ENCODE measurements around the gene GALNT9. TPM values are rescaled to one million over a fixed set of nuclear protein-coding genes. Genes with fewer than 3 reads are reported as not detected.

GALNT9 gene
- total RNA-seq, 2 donors from 2014 or later, result 0.14 to 1.0 TPM

GRCh38 chr12:132161796-132162507, 167.4 kb downstream of the GALNT9 start:
- Histone ChIP-seq H3K36me3 (no peaks in the 10 kb centered on the region), H3K4me1 (replicated peaks) (no peaks in the 10 kb centered on the region), H3K27ac (no peak overlapping the region), H3K9me3 (no peaks in the 10 kb centered on the region), H3K27me3 (replicated peaks; ENCODE audit: insufficient read depth) (peaks cover 4% of the 10 kb centered on the region), H3K4me3 (no peak overlapping the region)
- WGBS, result 49% methylated on average over 17 of the region's 17 CpGs
- intact Hi-C loops (cut with DNase I), result no loop called here
- no peak for DNase-seq (ENCODE audit: low spot score)
- TF ChIP-seq POLR2A (IDR thresholded peaks at IDR 0.05) (no peak), CTCF (IDR thresholded peaks at IDR 0.05) (no peak), POLR2AphosphoS5 (IDR thresholded peaks at IDR 0.05) (no peak)

GRCh38 chr12:132161036-132161781, 168.2 kb downstream of the GALNT9 start:
- 65% methylated on average over 14 of the region's 14 CpGs for WGBS
- H3K9me3 ChIP-seq, result no peaks in the 10 kb centered on the region
- H3K4me3 ChIP-seq, result no peak overlapping the region
- no peaks in the 10 kb centered on the region for H3K4me1 ChIP-seq (replicated peaks)
- peaks cover 4% of the 10 kb centered on the region for H3K27me3 ChIP-seq (replicated peaks; ENCODE audit: insufficient read depth)
- no peak for DNase-seq (ENCODE audit: low spot score)
- intact Hi-C loops (cut with DNase I), result no loop called here
- H3K27ac ChIP-seq, result no peak overlapping the region
- TF ChIP-seq CTCF (IDR thresholded peaks at IDR 0.05), result no peak
- TF ChIP-seq POLR2A (IDR thresholded peaks at IDR 0.05), result no peak
- no peak for TF ChIP-seq POLR2AphosphoS5 (IDR thresholded peaks at IDR 0.05)
- no peaks in the 10 kb centered on the region for H3K36me3 ChIP-seq

GRCh38 chr12:132160601-132161035, 168.8 kb downstream of the GALNT9 start:
- TF ChIP-seq CTCF (IDR thresholded peaks at IDR 0.05) (no peak), POLR2A (IDR thresholded peaks at IDR 0.05) (no peak)
- H3K4me1 ChIP-seq (replicated peaks), result no peaks in the 10 kb centered on the region
- WGBS, result 89% methylated on average over 15 of the region's 15 CpGs
- intact Hi-C loops (cut with DNase I), result no loop called here
- H3K36me3 ChIP-seq, result no peaks in the 10 kb centered on the region
- no peaks in the 10 kb centered on the region for H3K9me3 ChIP-seq
- H3K4me3 ChIP-seq, result no peak overlapping the region
- no peak for DNase-seq (ENCODE audit: low spot score)
- peaks cover 4% of the 10 kb centered on the region for H3K27me3 ChIP-seq (replicated peaks; ENCODE audit: insufficient read depth)
- H3K27ac ChIP-seq, result no peak overlapping the region

GRCh38 chr12:132160016-132160415, 169.4 kb downstream of the GALNT9 start:
- DNase-seq (ENCODE audit: low spot score), result no peak
- H3K9me3 ChIP-seq, result no peaks in the 10 kb centered on the region
- no peaks in the 10 kb centered on the region for H3K36me3 ChIP-seq
- 89% methylated on average over 16 of the region's 16 CpGs for WGBS
- H3K4me3 ChIP-seq, result no peak overlapping the region
- H3K27ac ChIP-seq, result no peak overlapping the region
- intact Hi-C loops (cut with DNase I), result no loop called here
- H3K4me1 ChIP-seq (replicated peaks), result no peaks in the 10 kb centered on the region
- TF ChIP-seq POLR2A (IDR thresholded peaks at IDR 0.05) (no peak), POLR2AphosphoS5 (IDR thresholded peaks at IDR 0.05) (no peak), CTCF (IDR thresholded peaks at IDR 0.05) (no peak)
- H3K27me3 ChIP-seq (replicated peaks; ENCODE audit: insufficient read depth), result peaks cover 4% of the 10 kb centered on the region

Data from prostate gland (tissue), 2 donors.